Stimulated activated CD8-positive, alpha-beta memory T cell treated with anti-CD3 and anti-CD28 coated beads, Interleukin-4, amount 100 ng/mL, for 1 hour (primary cell): ENCODE data around the gene PDK2.
A peak's percentile ranks its signal among the peaks of the same experiment; 100 is the strongest.

Source experiments
- DNase-seq, 2 donors: peaks; one replicate each; pipeline ENCODE4 v3.0.0-alpha.2; 2020; ENCODE audit warnings: low read depth in 2 of 2, low spot score in 1 of 2

PDK2 gene

DNA sequence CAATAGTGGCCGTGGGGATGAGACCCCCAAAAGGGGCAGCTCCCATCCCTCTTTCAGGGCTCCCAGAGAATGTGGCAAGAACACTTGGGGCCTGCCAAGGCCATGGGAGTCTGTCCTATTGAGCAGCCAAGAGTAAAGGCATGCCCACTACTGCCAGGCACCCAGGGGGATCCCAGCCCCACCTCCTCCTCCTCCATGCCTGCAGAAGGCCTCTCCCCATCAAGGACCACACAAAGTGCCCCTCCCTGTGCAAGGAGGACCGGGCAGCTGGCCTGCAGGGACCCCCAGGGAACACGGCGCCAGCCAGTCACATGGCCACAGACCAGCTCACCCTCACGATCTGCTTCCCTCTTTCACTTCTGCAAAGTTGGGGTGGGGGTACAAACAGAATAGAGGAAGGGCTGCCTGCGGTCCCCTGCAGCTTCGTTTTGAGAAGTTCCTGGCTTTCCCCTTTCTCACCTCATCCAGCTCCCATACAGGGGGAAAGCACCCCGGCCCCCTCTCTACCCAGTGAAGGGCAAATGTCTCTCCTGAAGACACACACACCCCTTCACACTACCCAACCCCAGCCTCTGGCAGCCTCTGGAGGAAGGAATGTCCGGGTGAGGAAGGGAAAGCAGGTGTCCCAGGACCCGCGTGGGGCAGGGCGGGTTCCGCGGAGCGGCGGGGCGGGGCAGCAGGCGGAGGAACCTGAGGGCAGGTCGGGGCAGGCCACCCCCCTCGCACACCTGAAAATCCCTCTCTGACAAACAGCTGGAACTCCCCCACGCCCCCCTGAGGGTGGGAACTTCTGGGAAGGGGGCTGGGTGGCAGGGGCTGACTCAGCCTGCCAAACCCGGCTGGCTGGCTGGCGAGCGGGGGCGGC, 53.3 kb downstream of the PDK2 start:
- DNase-seq: peak in 1 of 2 donors; percentile 51

DNA sequence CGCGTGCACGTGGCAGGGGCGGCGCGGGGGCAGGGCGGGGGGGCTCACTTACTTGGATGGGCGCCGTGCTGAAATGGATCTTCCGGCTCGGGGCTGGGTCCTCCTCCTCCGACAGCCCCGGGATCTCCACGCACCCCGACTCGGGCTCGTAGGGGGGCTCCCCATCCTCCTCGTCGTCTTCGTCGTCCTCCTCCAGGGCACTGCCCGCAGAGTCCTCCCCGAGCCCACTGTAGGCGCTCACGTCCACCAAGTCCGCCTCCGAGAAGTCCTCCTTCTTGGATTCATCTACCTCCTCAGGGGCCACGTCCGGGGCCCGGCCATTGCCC, 53.9 kb downstream of the PDK2 start:
- DNase-seq: no peak

DNA sequence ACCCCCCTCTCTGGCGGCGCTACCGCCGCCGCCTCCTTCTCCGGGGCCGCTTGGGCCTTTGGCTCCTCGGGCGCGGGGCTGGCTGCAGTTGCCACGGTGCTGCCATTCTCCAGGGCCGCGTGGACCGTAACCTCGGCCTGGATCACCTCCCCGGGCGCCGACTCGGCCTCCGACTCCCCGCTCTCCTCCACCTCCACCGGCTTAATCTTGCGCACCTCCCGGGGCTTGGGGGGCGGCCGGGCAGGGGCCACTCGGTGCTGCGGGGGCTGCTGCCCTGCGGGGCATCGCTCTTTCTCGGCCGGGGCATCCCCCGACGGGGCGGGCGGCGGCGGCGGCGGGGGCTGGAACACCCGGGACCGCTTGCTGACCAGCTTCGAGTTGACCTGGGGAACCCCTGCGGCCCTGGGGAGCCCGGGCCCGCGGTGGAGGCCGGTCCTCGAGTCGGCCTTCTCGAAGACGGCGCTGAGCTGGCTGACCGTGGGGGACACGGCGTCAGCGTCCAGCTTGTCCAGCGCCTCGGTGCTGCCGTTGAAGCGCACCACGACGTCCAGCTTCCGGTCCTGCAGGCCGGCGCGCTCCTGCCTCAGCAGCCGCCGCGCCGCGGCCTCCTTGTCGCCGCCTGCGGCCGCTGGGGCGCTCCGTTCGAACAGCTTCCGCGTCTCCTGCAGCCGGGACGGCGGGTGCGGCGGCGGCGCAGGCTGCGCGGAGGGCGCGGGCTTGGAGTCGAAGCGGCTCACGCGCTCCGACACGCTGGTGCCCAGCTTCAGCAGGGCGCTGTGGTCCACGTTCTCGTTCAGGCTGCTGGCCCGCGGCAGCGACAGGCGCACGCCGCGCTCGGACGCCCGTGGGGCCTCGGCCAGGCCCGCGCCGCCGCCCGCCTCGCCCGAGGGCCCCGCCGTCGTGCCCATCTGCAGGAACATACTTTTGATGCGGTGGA, 54.5 kb downstream of the PDK2 start:
- DNase-seq: no peak

DNA sequence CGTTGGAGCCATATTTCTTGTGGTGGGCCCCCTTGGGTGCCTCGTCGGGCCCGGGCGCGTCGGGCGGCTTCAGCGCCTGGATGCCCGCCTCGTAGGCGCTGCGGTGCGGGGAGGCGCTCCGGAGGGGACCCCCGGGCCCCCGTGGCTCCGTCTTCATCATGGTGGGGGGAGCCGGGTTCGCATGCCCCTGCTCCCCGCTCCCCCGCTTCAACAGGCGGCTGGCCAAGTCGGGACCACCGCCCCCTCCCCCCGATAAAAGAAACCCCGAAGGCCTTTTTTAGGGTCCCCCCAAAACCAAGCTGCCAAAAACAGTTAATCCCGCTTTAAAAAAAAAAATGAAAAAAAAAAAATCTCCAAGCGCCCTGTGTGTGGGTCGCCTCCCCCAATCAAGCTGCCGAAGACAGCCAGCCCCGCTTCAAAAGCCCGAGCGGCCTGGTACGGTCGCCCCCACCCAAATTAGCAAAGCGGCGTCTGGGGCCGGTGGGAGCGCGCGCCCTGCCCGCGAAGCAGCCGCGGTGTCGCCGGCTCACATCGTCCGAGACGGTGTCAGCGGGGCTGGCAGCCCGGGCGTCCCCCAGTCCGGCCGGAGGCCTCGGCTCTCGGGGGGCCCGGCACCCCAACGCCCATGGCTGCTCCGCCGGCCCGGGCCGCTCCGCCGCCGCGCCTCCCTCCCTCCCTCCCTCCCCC, 55.3 kb downstream of the PDK2 start, which contains the start of gene PPP1R9B:
TSS of gene PPP1R9B (minus strand) at position 324 of the 687 bp plus-strand sequence. CDS start at position 160, 164 bp downstream.
- DNase-seq: no peak

DNA sequence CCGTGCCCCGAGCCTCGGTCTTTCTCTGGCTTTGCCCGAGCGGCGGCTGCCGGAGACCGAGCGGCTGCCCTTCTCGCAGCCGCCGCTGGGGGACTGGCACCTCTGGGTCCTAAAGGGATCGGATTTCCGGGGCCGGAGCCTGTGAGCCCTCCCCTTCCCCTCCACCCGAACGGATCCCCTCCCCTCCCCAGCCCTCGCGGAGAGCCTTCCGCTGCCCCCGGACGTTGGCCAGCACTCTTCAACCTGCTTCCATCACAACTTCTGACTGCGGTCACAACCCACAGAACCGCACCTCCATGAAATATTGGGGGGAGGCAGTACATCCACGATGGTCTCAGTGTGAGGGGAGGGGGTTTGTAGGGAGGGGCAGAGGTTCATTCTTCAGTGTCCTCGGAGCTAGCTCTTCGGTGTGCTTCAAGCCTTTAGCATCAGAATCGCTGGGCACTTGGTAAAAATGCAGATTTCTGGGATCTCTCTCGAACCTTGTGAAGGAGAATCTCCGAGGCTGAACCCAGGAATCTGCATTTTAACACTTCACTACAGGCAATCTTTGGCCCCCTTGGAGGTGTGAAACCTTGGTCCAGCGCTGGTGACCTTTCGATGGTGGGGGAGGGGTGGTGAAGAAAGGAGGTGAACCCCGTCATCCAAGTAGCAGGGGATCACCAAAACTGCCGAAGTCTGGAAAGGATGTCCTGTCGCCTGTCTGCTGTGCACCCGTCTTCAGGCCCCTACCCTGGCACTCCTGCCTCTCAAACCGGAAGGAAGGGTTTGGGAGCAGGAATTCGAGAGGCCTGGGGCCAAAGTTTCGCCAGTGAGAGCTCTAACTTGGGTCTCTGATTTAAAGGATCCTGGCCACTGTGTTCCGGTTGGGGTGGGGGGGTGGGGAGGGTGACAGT, 56.1 kb downstream of the PDK2 start:
- peak; percentile 66 to 74 for DNase-seq

DNA sequence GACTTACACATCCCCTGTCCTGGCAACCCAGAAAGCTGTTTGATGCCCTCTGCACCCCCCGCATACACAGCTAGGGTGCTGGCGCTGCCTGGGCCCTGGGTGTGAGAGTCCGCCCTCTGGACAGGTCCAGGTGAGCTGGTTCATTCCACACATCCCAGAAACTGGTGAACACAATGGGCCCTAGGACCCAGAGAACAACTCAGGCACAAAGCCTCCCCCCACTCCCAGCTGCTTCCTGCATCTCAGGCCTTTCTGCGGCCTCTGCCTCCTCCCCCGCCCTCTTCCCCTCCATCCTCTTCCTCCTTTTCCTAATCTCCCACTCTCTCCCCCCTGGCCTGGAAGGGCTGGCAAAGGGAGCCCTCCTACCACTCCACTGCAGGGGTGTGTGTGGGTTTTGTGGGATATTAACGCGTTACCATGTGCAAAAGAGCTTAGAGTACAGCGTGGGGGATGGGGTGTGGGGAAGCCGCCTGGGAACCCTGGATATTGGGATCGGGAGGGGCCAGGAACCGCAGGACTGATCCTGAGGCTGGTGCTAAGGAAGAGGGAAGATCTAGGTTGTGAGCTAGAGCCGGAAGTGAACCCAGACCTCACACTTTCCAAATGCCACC, 56.9 kb downstream of the PDK2 start:
- no peak for DNase-seq

DNA sequence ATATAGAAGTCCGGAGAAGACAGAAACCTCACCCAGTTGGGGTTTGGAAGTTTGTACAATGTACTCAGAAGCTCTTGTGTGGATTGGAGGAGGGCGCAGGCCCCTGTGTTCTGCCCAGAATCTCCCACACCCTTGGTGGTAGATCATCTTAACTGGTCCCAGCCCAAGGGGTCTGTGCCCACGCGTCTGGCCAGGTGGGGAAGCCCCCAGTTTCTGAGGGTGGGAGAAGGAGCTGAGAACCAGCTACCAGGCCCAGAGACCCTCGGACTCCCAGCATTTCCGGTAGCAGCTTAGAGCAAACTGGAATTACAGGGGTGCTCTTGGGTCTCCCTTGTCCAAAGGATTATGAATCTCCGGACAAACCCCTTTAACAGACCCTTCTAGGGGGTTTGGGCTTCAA, 57.6 kb downstream of the PDK2 start:
- no peak for DNase-seq

DNA sequence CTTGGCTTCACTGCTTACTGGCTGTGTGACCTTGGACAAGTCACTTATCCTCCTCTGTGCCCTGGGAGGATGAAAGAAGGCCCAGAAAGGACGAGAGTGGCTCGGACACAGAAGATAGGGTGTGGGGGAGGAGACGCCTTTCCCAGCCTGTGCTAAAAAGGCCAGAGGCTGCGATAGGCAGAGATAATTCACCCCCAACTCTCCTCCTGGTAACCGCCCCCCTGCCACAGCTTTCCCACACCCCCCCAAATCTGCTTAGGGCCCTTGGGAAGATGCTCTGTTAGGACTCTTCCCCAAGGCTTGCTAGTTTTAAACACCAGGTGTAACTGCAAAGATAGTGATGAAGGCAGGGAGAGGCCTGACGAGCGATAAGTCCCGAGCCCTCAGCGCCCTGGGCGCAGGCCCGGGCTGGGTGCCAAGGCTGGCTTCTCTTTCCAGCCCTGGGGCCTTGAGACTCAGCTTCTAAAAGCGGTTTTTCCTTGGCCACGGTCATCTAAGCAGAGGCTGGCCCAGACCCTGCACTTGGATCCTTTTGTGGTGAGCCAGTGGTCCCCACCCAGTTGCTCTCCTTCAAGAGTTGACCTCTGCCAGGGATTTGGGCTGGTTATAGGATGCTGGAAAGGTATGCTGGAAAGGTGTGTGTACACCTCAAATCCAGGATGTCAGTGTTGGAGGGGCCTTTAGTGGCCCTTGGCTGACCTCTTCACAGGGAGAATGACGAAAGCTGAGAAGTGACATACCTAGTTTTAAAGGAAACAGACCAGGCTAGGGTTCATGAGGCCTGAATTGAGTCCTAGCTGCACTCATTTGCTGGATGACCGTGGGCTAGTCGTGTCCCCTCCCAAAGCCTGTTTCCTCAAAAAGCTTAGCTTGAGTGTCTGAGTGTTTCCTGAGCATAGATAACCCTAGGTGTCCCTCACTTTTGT, 58.8 kb downstream of the PDK2 start:
- no peak for DNase-seq

DNA sequence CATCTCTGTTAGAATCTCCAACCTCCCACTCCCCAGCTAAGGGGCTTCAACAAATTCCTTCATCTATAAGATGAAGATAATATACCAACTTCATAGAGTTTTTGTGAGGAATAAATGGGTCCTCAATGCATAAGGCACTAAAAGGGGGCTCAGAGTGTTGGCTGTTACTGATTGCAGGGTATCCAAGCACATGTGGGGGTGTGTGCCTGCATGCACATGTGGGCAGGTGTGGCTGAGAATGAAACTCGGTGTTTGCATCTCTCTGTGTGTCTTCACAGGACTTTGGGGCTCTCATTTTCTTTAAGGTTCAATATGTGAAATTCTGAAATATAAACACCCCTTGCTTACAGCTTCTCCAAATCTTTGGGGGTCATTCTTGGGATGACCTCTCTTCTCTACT, 59.5 kb downstream of the PDK2 start:
- no peak for DNase-seq

DNA sequence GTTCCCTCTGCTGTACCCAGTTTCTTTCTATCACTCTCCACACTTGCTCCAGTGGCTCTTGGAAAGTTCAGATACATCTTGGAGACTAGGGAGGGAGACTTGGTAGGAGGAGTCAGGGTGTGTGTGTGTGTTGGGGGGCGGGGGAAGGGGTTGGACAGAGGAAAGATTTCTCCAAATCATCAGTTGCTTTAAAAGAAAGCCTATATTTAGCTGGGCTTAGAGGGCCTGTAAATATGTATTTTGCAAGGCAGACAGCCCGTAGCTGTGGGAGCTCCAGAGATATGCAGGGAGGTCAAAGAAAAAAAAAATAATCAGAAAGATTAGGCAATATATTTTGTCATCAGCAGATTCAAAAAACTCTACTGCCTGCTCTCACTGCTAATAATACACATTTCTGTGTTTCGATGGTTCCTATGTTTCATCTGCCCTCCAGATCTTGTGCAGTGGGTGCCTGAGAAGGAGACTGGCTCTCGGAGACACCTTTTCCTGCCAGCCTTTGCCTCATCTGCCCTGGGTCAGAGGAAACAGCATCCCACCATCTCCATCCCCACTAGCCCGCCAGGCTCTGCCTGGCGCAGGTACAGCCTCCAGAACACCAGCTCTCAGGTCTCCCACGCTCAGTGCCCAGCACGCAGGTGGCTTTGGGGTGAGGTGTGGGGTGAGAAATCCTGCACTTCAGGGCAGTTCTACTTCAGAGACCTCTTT, 60.1 kb downstream of the PDK2 start:
- no peak for DNase-seq

DNA sequence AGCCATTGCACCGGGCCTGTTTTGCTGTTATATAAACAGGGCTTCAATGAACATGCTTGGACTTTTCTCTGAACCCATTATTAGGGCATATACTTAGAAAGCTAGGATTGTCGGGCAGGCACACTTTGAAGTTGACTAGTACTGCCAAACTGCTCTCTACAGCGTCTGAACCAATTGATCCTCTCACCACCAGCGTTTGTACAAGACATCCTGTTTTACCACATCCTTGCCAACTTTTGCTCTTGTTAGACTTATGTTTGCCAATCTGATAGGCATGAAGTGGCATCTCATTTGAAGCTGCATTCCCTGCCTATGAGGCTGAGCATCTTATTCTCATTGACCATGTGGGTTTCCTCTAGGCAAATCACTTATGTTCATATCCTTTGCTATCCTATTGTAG, 62.7 kb downstream of the PDK2 start:
- DNase-seq: no peak

DNA sequence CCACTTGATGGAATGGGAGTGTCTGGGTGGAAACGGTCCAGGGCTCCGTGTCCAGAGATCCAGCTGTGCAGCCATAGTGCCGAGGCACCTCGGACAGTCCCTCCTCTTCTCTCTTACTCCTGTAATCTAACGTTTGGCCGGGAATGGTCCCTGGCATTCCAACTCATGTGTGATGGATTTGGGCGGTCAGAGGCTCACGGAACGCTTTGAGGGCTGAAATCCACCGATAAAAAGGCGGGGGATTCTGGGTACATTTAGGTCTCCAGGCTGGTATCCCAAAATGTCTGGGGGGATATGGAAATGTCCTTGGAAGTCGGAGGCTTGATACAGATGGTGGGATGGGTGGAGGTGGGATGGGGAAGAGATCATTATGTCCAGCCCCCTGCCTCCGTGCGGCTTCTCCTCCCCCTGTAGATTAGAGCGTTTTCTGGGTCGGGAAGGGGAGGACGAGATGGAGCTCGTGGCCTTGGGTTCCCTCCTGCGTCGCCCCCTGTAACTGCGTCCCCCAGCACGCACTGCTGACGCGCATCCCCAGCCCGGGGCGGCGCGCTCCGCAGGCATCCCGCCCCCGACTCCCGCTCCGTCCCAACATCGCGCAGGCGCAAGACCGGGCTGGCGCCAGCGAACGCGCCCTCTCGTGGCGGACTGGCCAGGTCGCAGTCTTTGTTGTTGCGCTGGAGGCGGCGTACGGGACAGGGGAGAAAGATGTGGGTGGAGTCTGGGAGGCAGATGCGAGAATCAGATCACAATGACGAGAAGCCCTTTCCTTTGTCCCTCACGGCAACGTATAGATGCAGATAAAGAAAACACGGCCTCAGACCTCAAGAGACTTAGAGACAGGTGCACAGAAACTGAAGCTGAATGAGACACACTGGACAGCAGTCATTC, 66.1 kb downstream of the PDK2 start:
- DNase-seq: peak; percentile 82 to 90
